HCT116 (cell line): ENCODE results near the gene PRR16. TPM values are rescaled to one million over a fixed set of nuclear protein-coding genes. Genes with fewer than 3 reads are reported as not detected.

Experiments used
- ATAC-seq: fragments of 200-7000 bp; cut with Tn5 transposase; 2 replicates; pipeline ENCODE4 v1.9.1; 2020; ENCODE audit warnings: mild to moderate bottlenecking, moderate library complexity
- BruUV-seq: library from RNA; stranded (reverse); fragments of 400-500 nt; replicated peaks from 2 replicates; lab custom pipeline; 2021; lab: Mats Ljungman, UMichigan
- CTCF ChIA-PET: fragments of 300-600 bp; sonication (Branson Sonifier 250); formaldehyde crosslinking; loops from one replicate; lab custom pipeline; 2021; ENCODE audit warnings: antibody characterized with exemption; lab: Charles Lee
- POLR2A ChIA-PET: fragments of 300-600, 350-600 bp; sonication (Branson Sonifier 250); formaldehyde crosslinking; loops from one replicate; lab custom pipeline; 2021; ENCODE audit warnings: antibody characterized with exemption; lab: Charles Lee
- RAD21 ChIA-PET, 2 experiments: fragments of 300-600 bp; sonication (Branson Sonifier 250); formaldehyde crosslinking; loops; one replicate each; lab custom pipeline; 2023; ENCODE audit warnings: low total read pairs in 2 of 2; ENCODE audit not compliant: uncharacterized antibody in 2 of 2, unreplicated experiment in 2 of 2, low non-redundant PET in 1 of 2; lab: Charles Lee
- DNase-seq: peaks from one replicate; pipeline ENCODE4 v3.0.0-alpha.2; 2010; ENCODE audit warnings: low read depth, low spot score
- H2AFZ ChIP-seq: fragments of 200-600 bp; shearing (Covaris generic), sonication (generic); 2 replicates; pipeline ENCODE4 v1.6.1; 2017; ENCODE audit warnings: low read depth, mixed run types, mixed read lengths, antibody characterized with exemption, low read length; ENCODE audit not compliant: poor library complexity, severe bottlenecking
- H3K27ac ChIP-seq: 2 replicates; pipeline ENCODE4 v1.5.1; 2012; ENCODE audit warnings: low read depth, low read length
- H3K27me3 ChIP-seq: fragments of 200-600 bp; sonication (generic); 2 replicates; pipeline ENCODE4 v1.6.1; 2016; ENCODE audit warnings: mixed run types, low read length, mixed read lengths; ENCODE audit not compliant: insufficient read depth
- H3K36me3 ChIP-seq, 2 experiments: fragments of 200-500 bp in 1 of 2; fragments of 200-600 bp in 1 of 2; sonication (Bioruptor generic) in 1 of 2; sonication (generic) in 1 of 2; 2 replicates each; pipeline versions ENCODE4 v1.5.1 to v1.6.1; 2014 to 2016; ENCODE audit warnings: low read length in 2 of 2, inconsistent platforms in 1 of 2, mixed read lengths in 1 of 2, mixed run types in 1 of 2; ENCODE audit not compliant: insufficient read depth in 2 of 2, control insufficient read depth in 1 of 2
- H3K4me1 ChIP-seq, 2 experiments: fragments of 200-600 bp in 1 of 2; sonication (generic) in 1 of 2; 2 replicates each; pipeline versions ENCODE4 v1.5.1 to v1.6.1; 2012 to 2017; ENCODE audit warnings: low read length in 2 of 2, inconsistent platforms in 1 of 2, mild to moderate bottlenecking in 1 of 2, mixed read lengths in 1 of 2, mixed run types in 1 of 2, moderate library complexity in 1 of 2; ENCODE audit not compliant: insufficient read depth in 2 of 2, control insufficient read depth in 1 of 2
- H3K4me2 ChIP-seq: fragments of 200-600 bp; sonication (generic); 2 replicates; pipeline ENCODE4 v1.6.1; 2017; ENCODE audit warnings: mixed run types, low read length, mixed read lengths
- H3K4me3 ChIP-seq, 2 experiments: fragments of 200-600 bp in 1 of 2; sonication (generic) in 1 of 2; replicated peaks in 1 of 2; 2 replicates each; pipeline ENCODE4 v1.5.1; 2011 to 2016; ENCODE audit warnings: low read length in 2 of 2, control low read depth in 1 of 2, low read depth in 1 of 2, mild to moderate bottlenecking in 1 of 2, mixed read lengths in 1 of 2, mixed run types in 1 of 2
- H3K79me2 ChIP-seq: fragments of 200-600 bp; sonication (generic); 2 replicates; pipeline ENCODE4 v1.6.1; 2017; ENCODE audit warnings: mild to moderate bottlenecking, mixed run types, low read length, moderate library complexity, mixed read lengths; ENCODE audit not compliant: insufficient read depth
- H3K9ac ChIP-seq: fragments of 200-600 bp; sonication (generic); 2 replicates; pipeline ENCODE4 v1.6.1; 2016; ENCODE audit warnings: low read length, mixed read lengths
- H3K9me2 ChIP-seq: fragments of 200-600 bp; sonication (generic), shearing (Covaris generic); 2 replicates; pipeline ENCODE4 v1.6.1; 2017; ENCODE audit warnings: mixed run types, mild to moderate bottlenecking, moderate library complexity; ENCODE audit not compliant: insufficient read depth
- H3K9me3 ChIP-seq, 2 experiments: fragments of 200-500 bp in 1 of 2; fragments of 200-600 bp in 1 of 2; sonication (Bioruptor generic) in 1 of 2; sonication (generic) in 1 of 2; 2 replicates each; pipeline ENCODE4 v1.6.1; 2014 to 2017; ENCODE audit warnings: low read length in 2 of 2, mixed read lengths in 2 of 2, inconsistent platforms in 1 of 2, low read depth in 1 of 2, mild to moderate bottlenecking in 1 of 2, mixed run types in 1 of 2, moderate library complexity in 1 of 2; ENCODE audit not compliant: control insufficient read depth in 1 of 2, insufficient read depth in 1 of 2
- H4K20me1 ChIP-seq: fragments of 200-600 bp; sonication (generic), shearing (Covaris generic); 2 replicates; pipeline ENCODE4 v1.6.1; 2017; ENCODE audit warnings: mixed run types, mild to moderate bottlenecking, moderate library complexity; ENCODE audit not compliant: insufficient read depth
- ATF3 ChIP-seq: IDR thresholded peaks from 2 replicates; pipeline ENCODE4 v1.6.1; 2012
- CBX3 ChIP-seq: IDR thresholded peaks from 2 replicates; pipeline ENCODE4 v1.6.1; 2012; ENCODE audit warnings: low read depth
- CEBPB ChIP-seq: IDR thresholded peaks from 2 replicates; pipeline ENCODE4 v1.6.1; 2012; ENCODE audit warnings: low read depth
- EGR1 ChIP-seq: IDR thresholded peaks from 2 replicates; pipeline ENCODE4 v1.6.1; 2012; ENCODE audit warnings: low read depth
- ELF1 ChIP-seq: IDR thresholded peaks from 2 replicates; pipeline ENCODE4 v1.6.1; 2012; ENCODE audit warnings: low read depth, borderline replicate concordance
- EZH2 ChIP-seq: fragments of 200-600 bp; sonication (generic); IDR thresholded peaks from 2 replicates; pipeline ENCODE4 v1.6.1; 2017; ENCODE audit warnings: antibody characterized with exemption, mixed run types
- EZH2phosphoT487 ChIP-seq: fragments of 200-600 bp; IDR thresholded peaks from 2 replicates; pipeline ENCODE4 v1.6.1; 2018; ENCODE audit warnings: antibody characterized with exemption, borderline replicate concordance
- JUND ChIP-seq: IDR thresholded peaks from 2 replicates; pipeline ENCODE4 v1.6.1; 2012
- POLR2A ChIP-seq: IDR thresholded peaks from 2 replicates; pipeline ENCODE4 v1.7.0; 2011; ENCODE audit warnings: borderline replicate concordance; ENCODE audit not compliant: insufficient read depth, insufficient read length; ENCODE audit errors: extremely low read depth
- POLR2AphosphoS5 ChIP-seq: IDR thresholded peaks from 2 replicates; pipeline ENCODE4 v1.6.1; 2011; ENCODE audit warnings: mild to moderate bottlenecking, low read depth, low read length, moderate library complexity
- RAD21 ChIP-seq: IDR thresholded peaks from 2 replicates; pipeline ENCODE4 v1.6.1; 2012; ENCODE audit warnings: low read depth, mild to moderate bottlenecking
- REST ChIP-seq: IDR thresholded peaks from 2 replicates; pipeline ENCODE4 v1.6.1; 2012; ENCODE audit warnings: low read depth
- SIN3A ChIP-seq: IDR thresholded peaks from 2 replicates; pipeline ENCODE4 v1.6.1; 2012; ENCODE audit warnings: low read depth
- SP1 ChIP-seq: IDR thresholded peaks from 2 replicates; pipeline ENCODE4 v1.6.1; 2012; ENCODE audit warnings: low read depth
- SRF ChIP-seq: IDR thresholded peaks from 2 replicates; pipeline ENCODE4 v1.6.1; 2012; ENCODE audit warnings: low read depth
- TCF7L2 ChIP-seq: IDR thresholded peaks from 2 replicates; pipeline ENCODE4 v1.7.0; 2011; ENCODE audit warnings: borderline replicate concordance, inconsistent platforms; ENCODE audit not compliant: insufficient read depth, insufficient read length; ENCODE audit errors: extremely low read depth
- YY1 ChIP-seq: IDR thresholded peaks from 2 replicates; pipeline ENCODE4 v1.6.1; 2011; ENCODE audit warnings: low read length, low read depth, moderate library complexity, mild to moderate bottlenecking; ENCODE audit not compliant: insufficient replicate concordance; ENCODE audit errors: extremely low read depth
- ZBTB33 ChIP-seq: IDR thresholded peaks from 2 replicates; pipeline ENCODE4 v1.6.1; 2011; ENCODE audit warnings: mild to moderate bottlenecking, low read length, moderate library complexity; ENCODE audit not compliant: insufficient replicate concordance; ENCODE audit errors: extremely low read depth
- ZFX ChIP-seq: fragments of 450-650 bp; IDR thresholded peaks from 2 replicates; pipeline ENCODE4 v1.6.1; 2017
- ZNF274 ChIP-seq: fragments of 200-500 bp; sonication (Bioruptor generic); IDR thresholded peaks from 2 replicates; pipeline ENCODE4 v1.6.1; 2014; ENCODE audit warnings: mild to moderate bottlenecking, low read depth, low read length, inconsistent platforms
- intact Hi-C: fragments of 100-400 bp; cut with micrococcal nuclease; formaldehyde crosslinking; loops from 2 replicates; pipeline ENCODE4 v1.10.0; 2022
- total RNA-seq: library from RNA; stranded (reverse); gene quantifications from one replicate; pipeline ENCODE4 v1.2.1, GENCODE V29; 2021; ENCODE audit not compliant: unreplicated experiment

The PRR16 gene
- total RNA-seq, 1 experiment from 2014 or later = 0.42 TPM

GRCh38 chr5:120510994-120511686 is 47.0 kb downstream of the PRR16 start:
- RAD21 ChIA-PET = no interaction called here
- CTCF ChIA-PET = no interaction called here
- no peaks in the 10 kb centered on the region for H3K27me3 ChIP-seq
- H3K4me1 ChIP-seq = no peaks in the 10 kb centered on the region
- H3K4me3 ChIP-seq = no peak overlapping the region
- POLR2A ChIA-PET = no interaction called here
- no TSS peak for BruUV-seq
- ATAC-seq (no peak), DNase-seq (no peak)
- H2AFZ ChIP-seq = no peak overlapping the region
- H3K9ac ChIP-seq = no peak overlapping the region
- no peaks in the 10 kb centered on the region for H3K79me2 ChIP-seq
- no peaks in the 10 kb centered on the region for H3K36me3 ChIP-seq
- H3K9me2 ChIP-seq = no peaks in the 10 kb centered on the region
- intact Hi-C loops = no loop called here
- H4K20me1 ChIP-seq = no peaks in the 10 kb centered on the region
- no peaks in the 10 kb centered on the region for H3K9me3 ChIP-seq
- H3K27ac ChIP-seq = no peak overlapping the region
- no peak overlapping the region for H3K4me2 ChIP-seq
- TF ChIP-seq POLR2AphosphoS5 = no peak
- TF ChIP-seq REST = no peak
- TF ChIP-seq CBX3 = no peak
- no peak for TF ChIP-seq ZBTB33
- TF ChIP-seq SRF = no peak
- no peak for TF ChIP-seq ELF1
- TF ChIP-seq YY1 = no peak
- TF ChIP-seq ATF3 = no peak
- no peak for TF ChIP-seq EGR1
- TF ChIP-seq TCF7L2 = no peak
- TF ChIP-seq SIN3A = no peak
- TF ChIP-seq POLR2A = no peak
- no peak for TF ChIP-seq CEBPB
- no peak for TF ChIP-seq ZFX
- no peak for TF ChIP-seq SP1
- TF ChIP-seq RAD21 = no peak
- no peak for TF ChIP-seq ZNF274
- TF ChIP-seq EZH2 = no peak
- TF ChIP-seq EZH2phosphoT487 = no peak
- TF ChIP-seq JUND = no peak
